SK-N-SH (cell line): ENCODE measurements around the gene SNAP25. TPM values are rescaled to one million over a fixed set of nuclear protein-coding genes. Genes with fewer than 3 reads are reported as not detected.

ENCODE experiments used
- CTCF ChIA-PET: fragments of 300-600, 350-600 bp; formaldehyde crosslinking; extraction: SDS; loops from one replicate; lab custom pipeline; 2021; lab: Yijun Ruan, JAX
- POLR2A ChIA-PET: fragments of 350-600 bp; sonication (Branson Sonifier 250); formaldehyde crosslinking; extraction: SDS; loops from one replicate; lab custom pipeline; 2020; ENCODE audit warnings: antibody characterized with exemption, inconsistent platforms; lab: Yijun Ruan, JAX
- DNase-seq: peaks from one replicate; pipeline ENCODE4 v3.0.0; 2012
- H2AFZ ChIP-seq: fragments of 200-600 bp; sonication (generic); 2 replicates; pipeline ENCODE4 v1.8.1; 2016; ENCODE audit warnings: antibody characterized with exemption, mild to moderate bottlenecking, low read depth
- H3F3A ChIP-seq: fragments of 200-600 bp; sonication (generic); replicated peaks from 2 replicates; pipeline ENCODE3; 2016; ENCODE audit warnings: antibody characterized with exemption, mild to moderate bottlenecking; ENCODE audit not compliant: insufficient read depth
- H3K27ac ChIP-seq, 2 experiments: fragments of 200-500 bp in 1 of 2; fragments of 200-600 bp in 1 of 2; sonication (Bioruptor generic) in 1 of 2; sonication (generic), shearing (Covaris generic) in 1 of 2; 2 replicates each; pipeline versions ENCODE4 v1.5.1 to v1.6.1; 2014 to 2016; ENCODE audit warnings: low read depth in 2 of 2, inconsistent platforms in 1 of 2, low read length in 1 of 2, mild to moderate bottlenecking in 1 of 2, mixed read lengths in 1 of 2
- H3K27me3 ChIP-seq: fragments of 200-600 bp; sonication (generic), shearing (Covaris generic); 2 replicates; pipeline ENCODE4 v1.6.1; 2016; ENCODE audit warnings: mixed run types; ENCODE audit not compliant: insufficient read depth
- H3K36me3 ChIP-seq, 2 experiments: fragments of 200-500 bp in 1 of 2; fragments of 200-600 bp in 1 of 2; sonication (Bioruptor generic) in 1 of 2; sonication (generic) in 1 of 2; replicated peaks in 1 of 2; 2 replicates each; pipeline versions ENCODE3 to v1.5.1; 2014 to 2016; ENCODE audit warnings: low read length in 1 of 2, mild to moderate bottlenecking in 1 of 2; ENCODE audit not compliant: insufficient read depth in 2 of 2, control insufficient read depth in 1 of 2
- H3K4me1 ChIP-seq, 2 experiments: fragments of 200-500 bp in 1 of 2; fragments of 200-600 bp in 1 of 2; sonication (Bioruptor generic) in 1 of 2; sonication (generic), shearing (Covaris generic) in 1 of 2; 2 replicates each; pipeline versions ENCODE4 v1.5.1 to v1.6.1; 2014 to 2016; ENCODE audit warnings: low read depth in 1 of 2, low read length in 1 of 2, mixed run types in 1 of 2; ENCODE audit not compliant: insufficient read depth in 2 of 2, control insufficient read depth in 1 of 2
- H3K4me2 ChIP-seq: fragments of 200-600 bp; sonication (generic), shearing (Covaris generic); 2 replicates; pipeline ENCODE4 v1.6.1; 2017; ENCODE audit warnings: mixed run types
- H3K4me3 ChIP-seq, 2 experiments: fragments of 200-500 bp in 1 of 2; fragments of 200-600 bp in 1 of 2; sonication (Bioruptor generic) in 1 of 2; sonication (generic), shearing (Covaris generic) in 1 of 2; 2 replicates each; pipeline versions ENCODE4 v1.5.1 to v1.8.1; 2014 to 2016; ENCODE audit warnings: low read depth in 2 of 2, inconsistent platforms in 1 of 2, low read length in 1 of 2, mild to moderate bottlenecking in 1 of 2, mixed read lengths in 1 of 2, moderate library complexity in 1 of 2
- H3K79me2 ChIP-seq: fragments of 200-600 bp; sonication (generic); 2 replicates; pipeline ENCODE4 v1.8.1; 2017; ENCODE audit warnings: mild to moderate bottlenecking; ENCODE audit not compliant: insufficient read depth
- H3K9ac ChIP-seq: fragments of 200-600 bp; sonication (generic); 2 replicates; pipeline ENCODE4 v1.6.1; 2017; ENCODE audit warnings: mixed run types
- H3K9me2 ChIP-seq: fragments of 200-600 bp; sonication (generic); 2 replicates; pipeline ENCODE4 v1.6.1; 2017; ENCODE audit warnings: mixed run types
- H3K9me3 ChIP-seq: fragments of 200-600 bp; sonication (generic); 2 replicates; pipeline ENCODE4 v1.6.1; 2017; ENCODE audit warnings: mixed run types, mild to moderate bottlenecking, moderate library complexity
- H4K20me1 ChIP-seq: fragments of 200-600 bp; sonication (generic); 2 replicates; pipeline ENCODE4 v1.6.1; 2017; ENCODE audit warnings: mild to moderate bottlenecking, mixed run types; ENCODE audit not compliant: insufficient read depth
- ELF1 ChIP-seq: IDR thresholded peaks from 2 replicates; pipeline ENCODE4 v1.4.0; 2012
- EP300 ChIP-seq, 2 experiments: IDR thresholded peaks; 2 replicates each; pipeline versions ENCODE4 v1.4.0 to v1.6.1; 2012; ENCODE audit warnings: borderline replicate concordance in 1 of 2, low read depth in 1 of 2, low read length in 1 of 2
- FOXM1 ChIP-seq: IDR thresholded peaks from 2 replicates; pipeline ENCODE4 v1.4.0; 2012; ENCODE audit warnings: low read depth, mild to moderate bottlenecking
- POLR2AphosphoS5 ChIP-seq: IDR thresholded peaks from 2 replicates; pipeline ENCODE4 v1.6.1; 2012; ENCODE audit warnings: low read depth, low read length
- YY1 ChIP-seq: IDR thresholded peaks from 2 replicates; pipeline ENCODE4 v1.4.0; 2012; ENCODE audit warnings: low read depth, mild to moderate bottlenecking
- WGBS: methylation state at CpG from one replicate; pipeline ENCODE4 v1.1.6; 2017; ENCODE audit warnings: low lambda C conversion rate; 5-methylcytosine and 5-hydroxymethylcytosine counted together
- polyA plus RNA-seq, 3 experiments: library from polyadenylated mRNA; depleted of rRNA; stranded (reverse); fragments of >200 nt; gene quantifications; 2 replicates each; pipeline ENCODE4 v1.2.3, GENCODE V29; 2012
- TF ChIP-seq, protein P1 (sequence below): IDR thresholded peaks from 2 replicates; pipeline ENCODE4 v1.4.0; 2012; ENCODE audit warnings: low read depth, borderline replicate concordance
- TF ChIP-seq, protein P2 (sequence below): fragments of 200-600 bp; sonication (generic); IDR thresholded peaks from 2 replicates; pipeline ENCODE4 v1.6.1; 2017; ENCODE audit warnings: antibody characterized with exemption, mild to moderate bottlenecking, moderate library complexity

The SNAP25 gene
- polyA plus RNA-seq, 1 of the 3 experiments (the other 2 are of a cell fraction), result 42.4 TPM

DNA sequence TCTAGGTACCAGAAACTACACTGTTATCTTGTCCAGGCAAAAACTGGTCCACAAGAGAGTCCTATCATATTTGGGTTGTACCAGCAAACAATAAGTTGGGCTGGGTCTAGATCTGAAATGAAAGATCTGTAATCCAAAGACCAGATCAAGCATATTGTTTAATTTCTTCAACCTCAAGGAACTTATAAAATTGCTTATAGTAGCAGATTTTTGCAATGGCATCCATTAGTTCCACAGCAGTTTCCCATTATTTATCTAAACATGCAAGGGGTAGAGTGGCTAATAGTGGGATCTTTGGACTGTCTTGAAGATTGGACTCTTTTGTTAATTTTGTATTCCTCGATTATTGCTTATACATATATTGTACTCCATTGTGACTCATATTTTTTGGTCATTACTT is 40.5 kb upstream of the SNAP25 start:
- H3F3A ChIP-seq, result no peaks in the 10 kb centered on the region
- ChIA-PET POLR2A (no interaction called here), CTCF (interaction anchor here (2.0 kb wide), 2 partner anchors 8 to 88 kb away, joined by 5 to 11 read pairs; no protein-coding TSS in a partner anchor)

GRCh38 chr20:10178727-10179313 is 39.8 kb upstream of the SNAP25 start:
- H3K9me3 ChIP-seq, result no peaks in the 10 kb centered on the region
- H3K4me3 ChIP-seq, result no peak overlapping the region
- no peaks in the 10 kb centered on the region for H3K27me3 ChIP-seq
- H3K27ac ChIP-seq, result no peak overlapping the region; a peak in 1 of 4 replicates
- H4K20me1 ChIP-seq, result no peaks in the 10 kb centered on the region
- H2AFZ ChIP-seq, result no peak overlapping the region
- no peak overlapping the region for H3K4me2 ChIP-seq
- H3K79me2 ChIP-seq, result no peaks in the 10 kb centered on the region
- no peak for DNase-seq
- H3K9me2 ChIP-seq, result peaks cover 3% of the 10 kb centered on the region; the same call in 1 of the 2 replicates
- H3F3A ChIP-seq, result no peaks in the 10 kb centered on the region
- WGBS, result 91% methylated on average over 3 of the region's 3 CpGs
- H3K9ac ChIP-seq, result no peak overlapping the region
- no peaks in the 10 kb centered on the region for H3K36me3 ChIP-seq
- CTCF ChIA-PET, result interaction anchor here (0.6 to 2.0 kb wide), 14 partner anchors 8 to 743 kb away, joined by 3 to 11 read pairs (median 4); no protein-coding TSS in a partner anchor
- H3K4me1 ChIP-seq, result peaks cover 0 to 5% of the 10 kb centered on the region in 2 experiments; a peak in 1 of 4 replicates
- POLR2A ChIA-PET, result no interaction called here
- TF ChIP-seq POLR2AphosphoS5 (no peak), YY1 (no peak), ELF1 (no peak), EP300 (IDR thresholded peaks at IDR 0.05; ENCODE audit: borderline replicate concordance in 1 of 2, low read depth in 1 of 2, low read length in 1 of 2) (no peak)
- TF ChIP-seq, protein P1, sequence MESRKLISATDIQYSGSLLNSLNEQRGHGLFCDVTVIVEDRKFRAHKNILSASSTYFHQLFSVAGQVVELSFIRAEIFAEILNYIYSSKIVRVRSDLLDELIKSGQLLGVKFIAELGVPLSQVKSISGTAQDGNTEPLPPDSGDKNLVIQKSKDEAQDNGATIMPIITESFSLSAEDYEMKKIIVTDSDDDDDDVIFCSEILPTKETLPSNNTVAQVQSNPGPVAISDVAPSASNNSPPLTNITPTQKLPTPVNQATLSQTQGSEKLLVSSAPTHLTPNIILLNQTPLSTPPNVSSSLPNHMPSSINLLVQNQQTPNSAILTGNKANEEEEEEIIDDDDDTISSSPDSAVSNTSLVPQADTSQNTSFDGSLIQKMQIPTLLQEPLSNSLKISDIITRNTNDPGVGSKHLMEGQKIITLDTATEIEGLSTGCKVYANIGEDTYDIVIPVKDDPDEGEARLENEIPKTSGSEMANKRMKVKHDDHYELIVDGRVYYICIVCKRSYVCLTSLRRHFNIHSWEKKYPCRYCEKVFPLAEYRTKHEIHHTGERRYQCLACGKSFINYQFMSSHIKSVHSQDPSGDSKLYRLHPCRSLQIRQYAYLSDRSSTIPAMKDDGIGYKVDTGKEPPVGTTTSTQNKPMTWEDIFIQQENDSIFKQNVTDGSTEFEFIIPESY, result no peak
- TF ChIP-seq, protein P2, sequence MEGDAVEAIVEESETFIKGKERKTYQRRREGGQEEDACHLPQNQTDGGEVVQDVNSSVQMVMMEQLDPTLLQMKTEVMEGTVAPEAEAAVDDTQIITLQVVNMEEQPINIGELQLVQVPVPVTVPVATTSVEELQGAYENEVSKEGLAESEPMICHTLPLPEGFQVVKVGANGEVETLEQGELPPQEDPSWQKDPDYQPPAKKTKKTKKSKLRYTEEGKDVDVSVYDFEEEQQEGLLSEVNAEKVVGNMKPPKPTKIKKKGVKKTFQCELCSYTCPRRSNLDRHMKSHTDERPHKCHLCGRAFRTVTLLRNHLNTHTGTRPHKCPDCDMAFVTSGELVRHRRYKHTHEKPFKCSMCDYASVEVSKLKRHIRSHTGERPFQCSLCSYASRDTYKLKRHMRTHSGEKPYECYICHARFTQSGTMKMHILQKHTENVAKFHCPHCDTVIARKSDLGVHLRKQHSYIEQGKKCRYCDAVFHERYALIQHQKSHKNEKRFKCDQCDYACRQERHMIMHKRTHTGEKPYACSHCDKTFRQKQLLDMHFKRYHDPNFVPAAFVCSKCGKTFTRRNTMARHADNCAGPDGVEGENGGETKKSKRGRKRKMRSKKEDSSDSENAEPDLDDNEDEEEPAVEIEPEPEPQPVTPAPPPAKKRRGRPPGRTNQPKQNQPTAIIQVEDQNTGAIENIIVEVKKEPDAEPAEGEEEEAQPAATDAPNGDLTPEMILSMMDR, result no peak
- TF ChIP-seq, all 33 proteins: peak for 0

More for the DNA sequence above, 40.5 kb upstream of the SNAP25 start:
- Histone ChIP-seq H3K4me1 (no peaks in the 10 kb centered on the region; a peak in 1 of 4 replicates), H3K27ac (no peak overlapping the region), H3K4me2 (no peak overlapping the region), H3K79me2 (no peaks in the 10 kb centered on the region), H3K4me3 (no peak overlapping the region), H3K36me3 (no peaks in the 10 kb centered on the region), H3K9ac (no peak overlapping the region), H4K20me1 (no peaks in the 10 kb centered on the region), H3K9me2 (peaks cover 3% of the 10 kb centered on the region; the same call in 1 of the 2 replicates), H3K9me3 (no peaks in the 10 kb centered on the region), H2AFZ (no peak overlapping the region), H3K27me3 (no peaks in the 10 kb centered on the region)
- WGBS, result 72% methylated on average over 1 of the region's 1 CpG
- no peak for TF ChIP-seq FOXM1
- no peak for DNase-seq
